HPDE6-E6E7 (cell line): ENCODE results near the gene NSL1.
"Not testable (repeated sequence)": the region's sequence is repeated elsewhere in the genome, so short reads cannot be mapped to it uniquely, and the experiment has no call there.

Source experiments
- DNase-seq: peaks from one replicate; pipeline ENCODE4 v3.0.0; 2011; ENCODE audit warnings: missing footprints; ENCODE audit errors: extremely low spot score

The NSL1 gene, protein sequence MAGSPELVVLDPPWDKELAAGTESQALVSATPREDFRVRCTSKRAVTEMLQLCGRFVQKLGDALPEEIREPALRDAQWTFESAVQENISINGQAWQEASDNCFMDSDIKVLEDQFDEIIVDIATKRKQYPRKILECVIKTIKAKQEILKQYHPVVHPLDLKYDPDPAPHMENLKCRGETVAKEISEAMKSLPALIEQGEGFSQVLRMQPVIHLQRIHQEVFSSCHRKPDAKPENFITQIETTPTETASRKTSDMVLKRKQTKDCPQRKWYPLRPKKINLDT

DNA sequence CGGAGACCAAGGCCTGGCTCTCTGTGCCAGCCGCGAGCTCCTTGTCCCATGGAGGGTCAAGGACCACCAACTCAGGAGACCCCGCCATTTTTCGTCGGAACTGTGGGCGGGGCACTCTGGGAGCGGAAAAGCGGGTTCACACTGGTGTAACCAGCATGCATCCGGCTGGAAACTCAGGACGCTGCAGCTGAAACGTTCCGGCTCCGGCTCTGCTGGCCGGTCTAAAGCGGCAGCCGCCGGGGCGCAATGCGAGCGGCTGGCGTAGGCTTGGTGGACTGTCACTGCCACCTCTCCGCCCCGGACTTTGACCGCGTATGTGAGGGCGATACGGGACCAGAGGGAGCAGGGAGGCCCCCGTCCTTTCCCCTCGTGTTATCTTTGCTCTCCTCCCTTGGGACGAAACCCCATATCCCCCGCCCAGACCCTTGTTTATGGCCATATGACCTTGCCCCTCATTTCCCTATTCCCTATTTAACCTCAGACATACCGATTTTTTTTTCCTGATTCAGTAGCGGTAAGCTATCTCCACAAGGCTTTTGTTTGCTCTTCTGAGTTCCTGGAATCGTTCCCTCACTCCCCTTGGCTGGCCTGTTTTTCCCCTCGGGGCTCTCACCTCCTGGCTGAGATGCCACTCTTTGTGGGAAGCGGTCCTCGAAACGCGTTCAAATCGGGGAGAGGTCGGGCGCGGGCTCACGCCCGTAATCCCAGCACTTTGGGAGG lies at the start of gene NSL1, which contains the start of gene TATDN3:
Gene NSL1, minus strand, starts transcription at position 102 of the 720 bp plus-strand sequence. Its CDS starts 14 bp downstream, at position 88.
Gene TATDN3, plus strand, starts transcription at position 219 of the 720 bp plus-strand sequence. Its CDS starts 28 bp downstream, at position 247.
- peak; percentile 79 for DNase-seq

DNA sequence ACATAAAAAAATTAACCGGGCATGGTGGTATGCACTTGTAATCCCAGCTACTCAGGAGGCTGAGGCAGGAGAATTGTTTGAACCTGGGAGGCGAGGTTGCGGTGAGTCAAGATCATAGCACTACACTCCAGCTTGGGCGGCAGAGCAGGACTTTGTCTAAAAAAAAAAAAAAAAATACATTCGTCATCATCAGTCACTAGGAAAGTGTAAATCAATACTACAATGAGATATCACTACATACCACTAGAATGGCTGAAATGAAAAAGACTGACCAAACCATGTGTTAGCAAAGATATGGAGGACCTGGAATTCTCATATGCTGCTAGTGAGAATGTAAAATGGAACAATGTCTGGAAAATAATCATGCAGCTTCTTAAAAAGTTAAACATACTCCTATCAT lies 46.6 kb upstream of the NSL1 start:
- DNase-seq, result no peak

DNA sequence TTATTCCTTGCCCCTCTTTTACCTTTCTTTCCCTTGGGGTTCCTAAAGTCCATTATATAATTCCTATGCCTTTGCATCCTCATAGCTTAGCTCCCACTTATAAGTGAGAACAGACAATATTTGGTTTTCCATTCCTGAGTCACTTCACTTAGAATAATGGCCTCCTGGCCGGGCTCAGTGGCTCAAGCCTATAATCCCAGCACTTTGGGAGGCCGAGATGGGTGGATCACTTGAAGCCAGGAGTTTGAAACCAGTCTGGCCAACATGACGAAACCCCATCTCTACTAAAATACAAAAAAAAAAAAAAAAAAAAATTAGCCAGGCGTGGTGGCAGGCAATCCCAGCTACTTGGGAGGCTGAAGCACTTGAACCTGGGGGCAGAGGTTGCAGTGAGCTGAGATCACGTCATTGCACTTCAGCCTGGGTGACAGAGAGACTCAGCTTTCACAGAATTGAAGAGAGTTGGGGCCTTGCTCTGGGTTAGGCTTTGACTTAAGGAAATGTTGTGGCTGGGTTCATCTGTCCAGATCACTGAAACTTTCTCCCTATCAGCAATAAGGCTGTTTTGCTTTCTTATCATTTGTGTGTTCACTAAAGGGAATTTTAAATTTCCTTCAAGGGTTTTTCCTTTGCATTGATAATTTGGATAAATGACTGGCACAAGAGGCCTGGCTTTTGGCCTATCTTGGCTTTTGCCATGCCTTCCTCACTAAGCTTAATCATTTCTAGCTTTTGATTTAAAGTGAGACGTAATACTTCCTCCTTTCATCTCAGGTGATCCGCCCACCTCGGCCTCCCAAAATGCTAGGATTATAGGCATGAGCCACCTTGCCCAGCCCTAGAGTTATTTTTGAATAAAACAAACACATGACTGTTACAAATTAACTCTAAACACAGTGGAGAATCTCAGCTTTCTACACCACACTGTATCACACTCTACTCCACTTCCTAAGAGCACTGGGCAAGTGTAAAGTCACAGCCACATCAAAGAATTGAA lies 41.9 kb upstream of the NSL1 start:
- not testable (repeated sequence) for DNase-seq

DNA sequence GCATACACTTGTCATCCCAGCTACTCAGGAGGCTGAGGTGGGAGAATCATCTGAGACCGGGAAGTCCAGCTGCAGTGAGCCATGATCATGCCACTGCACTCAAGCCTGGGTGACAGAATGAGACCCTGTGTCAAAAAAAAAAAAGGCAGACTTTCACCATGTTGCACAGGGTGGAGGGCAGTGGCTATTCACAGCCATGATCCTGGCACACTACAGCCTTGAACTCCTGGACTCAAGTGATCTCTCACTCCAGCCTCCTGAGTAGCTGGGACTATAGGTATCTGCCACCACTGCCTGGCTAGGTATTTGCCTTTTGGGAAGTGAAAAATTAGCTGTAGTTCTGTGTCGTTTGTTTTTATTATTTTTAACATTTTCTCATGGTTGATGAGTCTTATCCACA lies 36.8 kb upstream of the NSL1 start:
- no peak for DNase-seq

DNA sequence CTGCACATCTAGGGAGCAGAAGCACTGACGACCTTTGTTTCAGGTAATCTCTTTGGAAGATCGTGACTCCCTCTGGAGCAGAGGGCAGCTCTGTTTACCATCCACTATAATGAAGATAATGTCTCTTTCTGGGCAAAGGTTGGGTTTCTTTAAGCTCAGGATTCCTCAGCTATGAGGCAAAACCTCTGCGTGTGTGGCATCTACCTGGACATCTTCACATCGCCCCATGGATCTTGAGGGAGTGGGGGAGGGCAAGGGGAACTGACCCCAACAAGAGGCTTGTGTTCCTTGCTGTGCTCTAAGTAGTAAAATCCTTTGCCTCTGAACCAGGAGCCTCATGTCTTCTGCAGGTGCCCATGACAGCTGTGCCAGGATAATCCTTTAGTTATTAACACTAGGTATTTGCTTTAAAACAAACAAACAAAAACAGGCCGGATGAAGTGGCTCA lies 36.3 kb upstream of the NSL1 start:
- no peak for DNase-seq

DNA sequence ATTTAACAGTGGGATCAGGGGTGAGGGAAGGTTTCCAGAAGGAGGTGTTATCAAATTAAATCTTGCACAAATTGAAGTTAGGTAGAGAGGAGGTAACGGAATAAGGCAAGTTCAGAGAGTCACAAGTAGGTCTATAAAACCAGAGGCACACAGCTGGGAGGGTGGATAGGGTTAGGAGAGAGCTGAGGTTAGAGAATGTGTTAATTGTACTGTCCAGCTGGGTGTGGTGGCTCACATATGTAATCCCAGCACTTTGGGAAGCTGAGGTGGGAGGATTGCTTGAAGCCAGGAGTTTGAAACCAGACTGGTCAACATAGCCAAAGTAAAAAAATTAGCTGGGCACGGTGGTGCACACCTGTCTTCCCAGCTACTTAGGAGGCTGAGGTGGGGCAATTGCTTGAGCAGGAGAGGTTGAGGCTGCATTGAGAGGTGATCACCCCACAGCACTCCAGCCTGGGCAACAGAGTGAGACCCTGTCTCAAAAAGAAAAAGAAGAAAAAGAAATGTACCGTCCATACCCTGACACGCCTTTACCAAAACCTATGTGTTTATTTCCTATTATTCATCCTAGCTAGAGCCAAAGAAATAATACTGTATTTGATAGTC lies 35.7 kb upstream of the NSL1 start:
- DNase-seq, result no peak

DNA sequence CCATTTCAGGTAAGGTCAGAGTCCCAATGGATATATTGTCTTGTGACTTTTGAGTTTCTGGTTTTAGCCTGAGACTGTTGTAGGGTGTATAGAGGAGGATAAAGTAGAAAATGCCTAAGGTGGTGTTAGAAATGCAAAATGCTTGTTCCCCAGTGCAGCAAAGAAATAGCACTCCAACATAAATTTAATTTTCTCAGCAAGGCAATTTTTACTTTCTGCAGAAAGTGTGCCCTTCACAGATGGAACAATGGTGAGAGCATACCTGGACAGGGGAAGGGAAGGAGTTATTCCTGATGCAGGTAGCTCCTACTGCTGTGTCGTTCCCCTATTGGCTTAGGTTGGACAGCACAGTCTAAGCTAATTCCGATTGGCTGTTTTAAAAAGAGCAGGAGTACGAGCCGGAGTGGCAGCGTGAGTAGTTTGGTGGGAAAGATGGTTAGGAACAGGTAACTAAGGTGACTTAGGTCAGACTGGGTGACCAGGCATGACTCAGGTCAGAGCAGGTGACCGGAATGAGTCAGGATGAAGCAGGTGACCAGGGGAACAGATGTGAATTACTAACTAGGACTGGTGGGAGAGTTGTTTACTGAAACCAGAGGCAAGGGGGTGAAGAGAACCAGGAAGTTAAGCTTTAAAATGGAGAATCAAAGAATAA lies 34.3 kb upstream of the NSL1 start:
- DNase-seq, result no peak

DNA sequence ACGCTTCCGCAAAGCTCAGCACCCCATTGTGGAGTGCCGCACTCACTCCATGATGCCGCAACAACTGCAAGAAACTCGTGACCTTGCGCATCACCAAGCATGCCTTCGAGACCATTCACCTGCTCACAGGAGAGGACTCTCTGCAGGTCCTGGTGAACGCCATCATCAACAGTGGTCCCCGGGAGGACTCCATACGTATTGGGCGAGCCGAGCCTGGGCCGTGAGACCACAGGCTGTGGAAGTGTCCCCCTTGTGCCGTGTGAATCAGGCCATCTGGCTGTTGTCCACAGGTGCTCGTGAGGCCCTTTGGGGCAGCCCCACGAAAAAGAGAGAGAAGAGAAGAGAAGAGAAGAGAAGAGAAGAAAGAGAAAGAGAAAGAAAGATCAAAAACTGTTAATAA lies 32.6 kb upstream of the NSL1 start:
- DNase-seq, result no peak

DNA sequence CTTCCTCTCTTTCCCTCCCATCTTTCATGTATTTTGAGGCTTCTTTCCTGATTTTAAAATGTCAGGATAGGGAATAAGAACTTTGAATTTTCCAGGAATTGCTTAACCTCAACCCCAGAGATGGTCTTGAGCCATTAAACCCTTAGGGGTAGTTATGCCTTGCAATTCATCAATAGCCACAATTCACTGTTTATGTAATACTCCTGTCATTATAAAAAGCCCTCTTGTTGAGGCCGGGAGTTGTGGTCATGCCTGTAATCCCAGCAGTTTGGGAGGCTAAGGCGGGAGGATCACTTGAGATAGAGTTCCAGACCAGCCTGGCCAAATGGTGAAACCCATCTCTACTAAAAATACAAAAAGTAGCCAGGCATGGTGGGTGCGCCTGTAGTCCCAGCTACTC lies 31.4 kb upstream of the NSL1 start:
- DNase-seq, result no peak

DNA sequence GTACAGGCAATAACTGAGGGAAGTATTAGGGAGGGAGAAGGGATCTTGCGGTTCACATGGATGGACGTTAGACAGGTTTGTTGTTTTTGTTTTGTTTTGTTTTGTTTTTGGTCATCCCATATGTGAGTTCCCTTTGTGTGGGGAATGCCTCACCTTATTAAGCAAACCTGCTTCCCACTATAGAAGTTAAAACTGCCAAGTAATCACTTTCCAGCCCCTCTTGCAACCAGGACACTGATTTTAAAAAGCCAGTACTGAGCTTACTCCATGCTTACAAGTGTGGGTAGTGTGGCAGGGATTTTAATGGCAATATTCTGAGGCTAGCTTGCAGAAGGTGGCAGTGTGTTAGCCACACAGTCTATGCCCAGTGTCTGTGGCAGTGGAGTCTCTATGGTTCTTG lies 29.4 kb upstream of the NSL1 start:
- DNase-seq, result no peak

DNA sequence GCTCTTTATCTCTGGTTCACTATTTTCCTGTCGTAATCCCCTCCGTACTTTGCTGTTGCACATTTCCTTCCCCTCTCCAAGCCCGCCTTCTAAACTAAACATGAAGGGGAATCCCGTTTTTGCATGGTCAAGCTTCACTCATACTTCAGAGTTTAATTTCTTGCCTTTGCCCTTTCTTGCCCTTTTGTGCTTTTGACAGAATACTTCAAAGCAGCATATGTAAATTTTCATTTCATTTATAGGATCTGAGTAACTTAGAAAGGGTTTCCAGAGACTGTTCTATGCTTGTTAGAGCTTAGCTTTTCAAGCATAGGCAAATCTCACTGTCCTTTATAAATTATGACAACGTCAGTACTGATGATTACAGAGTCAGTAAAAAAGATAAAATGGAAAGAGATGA lies 28.1 kb upstream of the NSL1 start:
- no peak for DNase-seq

DNA sequence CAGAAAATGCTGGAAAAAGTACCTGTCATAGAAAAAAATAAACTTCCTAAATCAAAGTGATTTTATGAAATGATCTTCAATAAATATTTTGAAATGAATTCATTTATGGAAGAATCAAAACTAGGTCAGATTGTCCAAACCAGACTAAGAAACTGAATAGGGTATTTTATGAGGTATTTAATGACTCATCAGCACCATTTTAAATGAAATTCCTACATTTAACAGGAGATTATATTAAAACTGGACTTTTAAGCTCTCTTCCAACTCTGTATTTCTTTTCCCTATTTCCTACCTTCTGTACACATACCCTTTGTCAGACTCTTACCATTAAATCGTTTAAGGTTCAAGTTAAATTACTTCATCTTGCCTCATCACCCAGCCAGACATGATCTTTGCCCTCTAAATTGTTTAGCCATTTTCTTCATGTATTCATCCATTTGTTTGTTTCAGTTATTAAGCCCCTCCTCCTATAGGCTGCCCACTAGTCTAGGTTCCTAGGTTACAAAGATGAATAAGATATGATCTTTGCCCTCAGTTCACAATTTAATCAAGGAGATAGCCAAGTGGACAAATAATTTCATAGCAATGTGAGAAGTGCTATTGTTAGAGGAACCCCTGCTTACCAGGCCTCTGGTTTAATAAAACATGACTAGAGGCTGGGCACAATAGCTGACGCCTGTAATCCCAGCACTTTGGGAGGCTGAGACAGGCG lies 25.1 kb upstream of the NSL1 start:
- DNase-seq, result no peak

DNA sequence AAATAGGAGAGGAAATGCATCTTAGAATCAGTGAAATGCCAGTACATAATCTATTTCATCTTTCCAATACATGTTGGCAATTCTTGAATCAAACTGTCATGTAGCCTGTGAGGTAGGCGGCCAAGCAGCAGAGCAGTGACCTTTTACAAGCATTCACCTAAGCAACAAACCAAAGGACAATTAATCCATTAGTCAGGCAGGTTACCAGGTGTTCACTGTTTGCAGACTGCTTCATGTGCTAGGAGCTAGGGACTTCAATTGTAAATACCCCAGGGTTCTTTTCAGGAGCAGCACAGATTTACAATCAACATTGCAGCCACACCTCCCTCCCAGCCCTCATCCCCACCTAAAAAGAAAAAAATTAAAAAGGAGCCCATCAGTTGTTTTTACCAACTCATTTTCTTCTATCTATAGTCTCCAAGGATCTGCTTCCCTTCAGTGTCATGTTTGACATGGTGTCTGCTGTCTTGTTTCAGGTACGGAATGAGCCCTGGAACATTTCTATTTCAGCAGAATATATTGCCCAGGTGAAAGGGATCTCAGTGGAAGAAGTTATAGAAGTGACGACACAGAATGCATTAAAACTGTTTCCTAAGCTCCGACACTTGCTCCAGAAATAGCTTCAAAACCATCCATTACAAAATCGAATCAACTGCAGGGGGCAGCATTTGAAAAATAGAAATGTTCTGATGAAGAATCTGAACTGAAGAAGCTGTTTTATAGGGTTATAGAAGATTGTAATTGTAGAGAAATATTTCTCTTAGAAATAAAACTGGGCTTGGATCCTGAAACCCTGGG lies 23.2 kb upstream of the NSL1 start:
- no peak for DNase-seq

DNA sequence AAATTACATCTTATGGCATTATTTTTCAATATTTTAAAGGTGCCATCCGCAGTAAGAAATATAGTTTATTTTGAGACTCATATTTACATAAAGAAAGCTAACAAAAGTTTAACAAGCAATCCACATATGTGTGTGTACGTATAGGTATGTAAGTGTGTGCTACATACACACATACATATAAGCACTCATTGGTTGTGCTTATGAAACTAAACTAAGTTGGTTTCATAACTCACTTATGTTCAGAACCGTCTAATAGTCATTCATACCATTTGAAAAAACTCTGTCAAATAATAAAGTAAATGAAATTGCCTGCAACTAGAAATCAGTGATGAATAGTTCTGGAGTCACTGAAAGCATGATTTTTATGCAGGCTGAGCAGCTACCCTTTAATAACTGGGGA lies 14.2 kb upstream of the NSL1 start:
- DNase-seq, result no peak

DNA sequence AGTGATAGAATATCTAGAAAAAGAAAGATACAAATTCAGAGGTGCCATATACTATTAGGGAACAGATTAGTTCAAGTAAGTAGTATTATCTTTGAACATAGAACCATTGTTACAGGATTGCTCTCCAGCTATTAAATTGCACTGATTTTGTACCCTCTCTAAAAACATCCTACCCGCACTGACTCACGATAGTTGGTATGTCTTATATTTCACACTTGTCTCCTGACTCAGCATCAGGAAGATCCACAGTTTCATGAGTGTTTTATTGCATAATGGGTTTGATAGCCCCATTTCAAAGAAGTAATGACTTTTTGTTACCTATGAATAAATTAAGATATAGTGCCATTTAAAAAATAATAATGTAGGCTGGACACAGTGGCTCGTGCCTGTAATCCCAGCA lies 6.1 kb upstream of the NSL1 start:
- no peak for DNase-seq

DNA sequence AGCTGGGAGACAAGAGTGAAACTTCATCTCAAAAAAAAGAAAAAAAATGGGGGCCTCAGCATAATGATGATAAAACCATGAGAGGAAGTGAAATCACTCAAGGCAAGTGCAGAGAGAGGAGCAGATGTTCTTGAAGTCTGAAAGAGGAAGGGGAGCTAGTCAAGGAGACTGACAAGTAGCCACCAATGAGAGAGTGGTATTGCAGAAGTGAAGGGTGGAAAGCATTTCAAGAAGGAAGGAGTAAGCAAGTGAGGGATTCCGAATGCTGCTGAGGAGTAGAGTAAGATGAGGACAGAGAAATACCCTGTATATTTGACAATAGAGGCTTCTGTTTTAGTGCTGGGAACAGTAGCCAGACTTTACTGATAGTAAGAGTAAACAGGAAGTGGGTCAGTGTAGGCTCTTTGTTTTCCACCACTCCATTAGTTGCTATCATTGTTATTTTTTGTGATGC lies 3.0 kb upstream of the NSL1 start:
- DNase-seq, result no peak

DNA sequence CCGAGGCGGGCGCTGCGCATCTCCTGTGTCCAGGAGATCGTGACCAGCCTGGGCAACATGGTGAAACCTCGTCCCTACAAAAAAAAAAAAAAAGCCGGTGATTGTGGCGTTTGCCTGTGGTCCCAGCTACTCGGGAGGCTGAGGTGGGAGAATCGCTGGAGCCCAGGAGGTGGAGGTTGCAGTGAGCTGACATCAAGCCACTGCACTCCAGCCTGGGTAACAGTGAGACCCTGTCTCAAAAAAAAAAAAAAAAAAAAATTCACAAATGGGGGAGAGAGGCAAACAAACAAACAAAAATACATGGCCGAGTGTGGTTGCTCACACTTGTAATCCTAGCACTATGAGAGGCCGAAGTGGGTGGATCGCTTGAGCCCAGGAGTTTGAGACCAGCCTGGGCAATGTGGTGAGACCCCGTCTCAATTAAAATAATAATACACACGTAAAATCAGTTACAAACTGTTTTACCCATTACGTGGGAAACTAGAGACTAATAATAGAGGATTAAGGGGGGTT lies 875 bp upstream of the NSL1 start:
- DNase-seq, result no peak

DNA sequence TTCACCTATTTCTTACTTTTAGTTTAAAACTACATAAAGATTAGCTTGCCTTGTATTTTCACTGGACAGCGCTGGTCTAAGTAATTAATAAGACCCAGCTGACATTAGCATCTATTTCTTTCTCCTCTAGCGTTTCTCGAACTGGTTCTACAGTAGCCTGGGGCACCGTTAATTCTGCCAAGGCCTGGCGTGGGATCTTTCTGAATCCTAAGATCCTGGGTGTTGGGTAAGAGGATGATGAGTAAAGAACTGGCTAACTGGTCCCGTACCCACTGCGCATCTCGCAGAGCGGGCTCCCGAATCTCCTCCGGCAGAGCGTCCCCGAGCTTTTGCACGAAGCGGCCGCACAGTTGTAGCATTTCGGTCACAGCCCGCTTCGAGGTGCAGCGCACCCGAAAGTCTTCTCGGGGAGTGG lies 309 bp downstream of the NSL1 start:
- DNase-seq, result peak; percentile 52

DNA sequence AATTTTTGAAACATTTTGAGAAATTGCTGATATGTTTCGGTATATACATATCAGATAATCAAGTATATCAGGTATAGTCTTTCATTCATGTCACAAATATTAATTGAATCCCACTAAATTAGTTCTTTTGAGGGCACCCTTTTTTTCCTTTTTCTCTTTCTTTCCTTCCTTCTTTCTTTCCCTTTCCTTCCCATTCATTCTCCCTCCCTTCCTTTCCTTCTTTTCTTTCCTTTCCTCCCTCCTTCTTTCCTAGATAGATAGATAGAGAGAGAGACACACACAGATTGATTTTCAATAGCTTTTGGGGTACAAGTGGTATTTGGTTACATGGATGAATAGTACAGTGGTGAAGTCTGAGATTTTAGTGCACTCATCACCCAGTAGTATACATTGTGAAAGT lies 5.7 kb downstream of the NSL1 start:
- DNase-seq, result no peak
